Tibial artery (tissue), 4 donors: Measurements from ENCODE around the gene TNFRSF8.

Experiments
- DNase-seq, 2 donors: peaks; one replicate each; pipeline ENCODE4 v3.0.0-alpha.2; 2019
- H3K27ac ChIP-seq, 2 donors: fragments of 200-600 bp; sonication (generic) in 1 of 2; 1 replicate in 1 of 2; 2 replicates in 1 of 2; pipeline ENCODE4 v1.5.1; 2018 to 2019; ENCODE audit warnings: mild to moderate bottlenecking in 1 of 2
- H3K27me3 ChIP-seq, 2 donors: fragments of 200-600 bp; sonication (generic) in 1 of 2; one replicate each; pipeline versions ENCODE4 v1.5.1 to v1.6.0; 2016 to 2019
- H3K36me3 ChIP-seq, 3 donors: fragments of 200-600 bp; sonication (generic) in 2 of 3; one replicate each; pipeline ENCODE4 v1.5.1; 2016 to 2019; ENCODE audit warnings: mild to moderate bottlenecking in 2 of 3
- H3K4me1 ChIP-seq, 4 donors: fragments of 200-600 bp; sonication (generic) in 2 of 4; 1 replicate in 3 of 4; 2 replicates in 1 of 4; pipeline ENCODE4 v1.5.1; 2016 to 2019
- H3K4me3 ChIP-seq, 2 donors: fragments of 200-600 bp; sonication (generic) in 1 of 2; 1 replicate in 1 of 2; 2 replicates in 1 of 2; pipeline ENCODE4 v1.5.1; 2018 to 2019; ENCODE audit warnings: mild to moderate bottlenecking in 2 of 2
- H3K9me3 ChIP-seq, 3 donors: fragments of 200-600 bp; sonication (generic) in 1 of 3; one replicate each; pipeline ENCODE4 v1.5.1; 2016 to 2019
- CTCF ChIP-seq, 2 experiments: fragments of 200-600 bp in 1 of 2; fragments of 450-650 bp in 1 of 2; IDR thresholded peaks; one replicate each; pipeline ENCODE4 v1.5.1; 2017 to 2019; ENCODE audit warnings: antibody characterized with exemption in 2 of 2, mild to moderate bottlenecking in 1 of 2, moderate library complexity in 1 of 2
- intact Hi-C: fragments of 100-400 bp; cut with DNase I; formaldehyde crosslinking; loops from one replicate; pipeline ENCODE4 v1.15.0; 2023; ENCODE audit warnings: low total_unique reads

TNFRSF8 gene

GRCh38 chr1:12173631-12174121 is 110.6 kb downstream of the TNFRSF8 start:
- intact Hi-C loops = no loop called here
- H3K27ac ChIP-seq = peak overlapping the region in 1 of 2 donors; percentile 28
- peak in 1 of 2 donors; percentile 80 for DNase-seq
- H3K27me3 ChIP-seq = peaks cover 0 to 31% of the 10 kb centered on the region in 2 donors
- H3K36me3 ChIP-seq = no peaks in the 10 kb centered on the region
- no peak overlapping the region for H3K4me3 ChIP-seq
- TF ChIP-seq CTCF (IDR thresholded peaks at IDR 0.05) = no peak
- no peaks in the 10 kb centered on the region for H3K9me3 ChIP-seq
- H3K4me1 ChIP-seq = peaks cover 0 to 3% (median 0%) of the 10 kb centered on the region in 4 donors

GRCh38 chr1:12174924-12175810 is 112.1 kb downstream of the TNFRSF8 start:
- Histone ChIP-seq H3K27me3 (peaks cover 0 to 41% of the 10 kb centered on the region in 2 donors), H3K4me1 (peaks cover 0 to 3% (median 0%) of the 10 kb centered on the region in 4 donors), H3K27ac (no peak overlapping the region), H3K9me3 (no peaks in the 10 kb centered on the region), H3K36me3 (no peaks in the 10 kb centered on the region), H3K4me3 (no peak overlapping the region)
- intact Hi-C loops = no loop called here
- no peak for TF ChIP-seq CTCF (IDR thresholded peaks at IDR 0.05)
- no peak for DNase-seq

- no peak overlapping the region for H3K27ac ChIP-seq
- DNase-seq = no peak
- no peak for TF ChIP-seq CTCF (IDR thresholded peaks at IDR 0.05)
- H3K9me3 ChIP-seq = no peaks in the 10 kb centered on the region
- peaks cover 0 to 41% of the 10 kb centered on the region in 2 donors for H3K27me3 ChIP-seq
- H3K4me1 ChIP-seq = peaks cover 0 to 8% (median 0%) of the 10 kb centered on the region in 4 donors
- H3K4me3 ChIP-seq = no peak overlapping the region
- intact Hi-C loops = no loop called here
- H3K36me3 ChIP-seq = no peaks in the 10 kb centered on the region
Observed at GRCh38 chr1:12176298-12177118, 113.4 kb downstream of the TNFRSF8 start.

GRCh38 chr1:12177156-12177998 is 114.3 kb downstream of the TNFRSF8 start:
- Histone ChIP-seq H3K4me3 (no peak overlapping the region), H3K27me3 (peaks cover 0 to 41% of the 10 kb centered on the region in 2 donors), H3K27ac (no peak overlapping the region), H3K9me3 (no peaks in the 10 kb centered on the region), H3K4me1 (peaks cover 0 to 8% (median 0%) of the 10 kb centered on the region in 4 donors), H3K36me3 (no peaks in the 10 kb centered on the region)
- intact Hi-C loops = no loop called here
- no peak for DNase-seq
- no peak for TF ChIP-seq CTCF (IDR thresholded peaks at IDR 0.05)

GRCh38 chr1:12177999-12178441 is 114.9 kb downstream of the TNFRSF8 start:
- no peak for TF ChIP-seq CTCF (IDR thresholded peaks at IDR 0.05)
- H3K4me1 ChIP-seq = peaks cover 0 to 8% (median 0%) of the 10 kb centered on the region in 4 donors
- intact Hi-C loops = no loop called here
- DNase-seq = peak in 1 of 2 donors; percentile 69
- H3K27ac ChIP-seq = no peak overlapping the region
- no peaks in the 10 kb centered on the region for H3K36me3 ChIP-seq
- H3K9me3 ChIP-seq = no peaks in the 10 kb centered on the region
- H3K4me3 ChIP-seq = no peak overlapping the region
- peaks cover 0 to 35% of the 10 kb centered on the region in 2 donors for H3K27me3 ChIP-seq
